ENCODE results near the gene LRRC73.
A peak's percentile ranks its signal among the peaks of the same experiment; 100 is the strongest.
"Not testable (repeated sequence)": the region's sequence is repeated elsewhere in the genome, so short reads cannot be mapped to it uniquely, and the experiment has no call there.

Gene LRRC73

DNA sequence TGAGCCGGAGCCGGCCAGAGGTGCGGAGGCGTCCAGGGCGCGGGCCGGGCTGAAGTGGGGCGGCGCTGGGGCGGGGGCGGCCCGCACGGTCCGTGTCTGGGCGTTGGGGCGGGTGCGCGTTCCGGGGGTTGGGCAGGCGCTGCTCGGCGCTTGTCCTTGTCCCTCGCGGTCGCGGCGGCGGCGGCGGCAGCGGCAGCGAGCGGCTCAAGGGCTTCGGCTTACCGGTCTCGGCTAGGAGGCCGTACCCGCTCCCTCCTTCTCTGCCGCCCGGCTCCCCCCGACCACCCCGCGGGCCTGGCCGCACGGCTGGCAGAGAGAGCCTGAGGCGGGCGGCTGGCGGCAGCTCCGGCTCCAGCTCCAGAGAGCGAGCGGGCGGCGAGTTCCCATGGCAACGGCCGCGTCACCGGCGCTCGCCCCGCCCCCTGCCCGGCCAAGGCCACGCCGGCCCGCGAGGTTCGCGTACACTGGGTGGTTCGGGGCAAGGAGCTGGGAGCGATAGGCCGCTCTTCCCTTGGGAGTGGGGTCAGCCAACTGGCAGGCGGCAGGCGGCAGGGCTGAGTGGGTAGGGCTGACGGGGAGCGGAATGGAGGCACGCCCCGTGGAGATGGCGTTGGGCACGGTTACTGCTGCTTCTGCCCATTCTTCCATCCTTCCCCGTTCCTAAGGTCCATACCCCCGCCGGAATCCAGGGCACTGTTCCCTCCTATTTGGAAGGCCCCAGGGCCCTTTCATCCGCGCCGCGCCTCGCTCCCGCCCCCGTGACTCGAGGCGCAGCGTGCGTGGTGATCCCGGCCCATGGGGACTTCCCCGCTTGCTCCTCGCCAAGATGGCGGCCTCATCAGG, at the start of gene LRRC73:
TSS of gene LRRC73 (minus strand) at position 363 of the 843 bp plus-strand sequence. CDS start 561 bp downstream, outside the sequence.
- DNase-seq, result peak; percentile 65

DNA sequence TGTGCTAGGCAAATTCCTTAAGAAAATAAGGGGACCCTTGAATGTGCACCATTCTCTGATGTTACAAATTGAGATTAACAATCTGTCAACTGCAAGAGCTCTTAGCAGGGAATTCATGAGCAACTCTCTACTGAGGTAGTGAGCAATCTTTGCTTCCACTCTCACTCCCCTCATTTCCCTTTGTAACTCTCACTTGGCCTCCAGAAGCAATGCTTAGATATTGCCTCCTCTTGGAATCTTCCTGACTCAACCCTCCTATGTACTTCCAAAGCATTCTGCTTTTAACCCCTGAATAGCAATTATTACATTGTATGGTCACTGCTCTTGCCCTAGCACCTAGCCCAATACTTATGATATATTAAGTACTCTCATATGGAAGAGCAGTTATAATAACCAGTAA, 49.2 kb upstream of the LRRC73 start:
- DNase-seq, result no peak

GRCh38 chr6:43557620-43558019, 47.5 kb upstream of the LRRC73 start:
- DNase-seq, result not testable (repeated sequence)

DNA sequence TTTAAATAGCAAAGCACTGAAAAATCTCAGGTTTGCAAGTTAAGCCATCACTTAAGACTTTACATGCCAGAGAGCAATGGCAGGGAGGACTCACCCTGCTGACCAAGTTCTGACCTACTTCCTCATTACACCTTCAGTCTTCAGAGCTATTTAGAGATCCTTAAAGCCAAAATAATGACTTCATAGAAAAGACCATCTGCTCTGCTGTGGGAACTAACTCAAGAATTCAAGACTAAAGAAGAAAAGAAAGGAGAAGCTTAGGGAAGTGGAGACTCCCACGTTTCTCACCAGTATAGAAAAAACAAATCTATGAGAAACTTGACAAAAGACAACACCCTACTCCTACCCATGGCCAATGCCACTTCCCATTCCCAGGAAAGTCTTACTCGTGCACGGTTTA, 37.1 kb upstream of the LRRC73 start:
- no peak for DNase-seq

DNA sequence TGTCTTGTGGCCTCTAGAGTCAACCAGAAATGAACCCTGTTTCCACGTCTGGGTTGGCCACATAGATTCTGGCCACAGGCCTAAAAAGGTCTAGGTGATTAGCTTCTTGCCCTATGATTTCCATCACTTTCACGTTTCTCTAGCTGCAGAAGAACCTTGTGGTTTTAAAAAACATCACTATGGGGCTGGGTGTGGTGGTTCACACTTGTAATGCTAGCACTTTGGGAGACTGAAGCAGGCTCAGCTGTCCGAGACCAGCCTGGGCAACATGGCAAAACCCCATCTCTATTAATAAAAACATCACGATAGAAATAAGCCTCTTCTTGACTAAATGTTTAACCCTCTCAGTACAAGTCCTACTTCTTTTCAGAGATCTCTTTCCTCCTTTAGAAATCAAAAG, 34.3 kb upstream of the LRRC73 start:
- DNase-seq, result no peak

GRCh38 chr6:43541774-43542471, 31.8 kb upstream of the LRRC73 start:
- no peak for DNase-seq

- DNase-seq, result no peak
Measured at GRCh38 chr6:43540507-43540906, 30.4 kb upstream of the LRRC73 start.

DNA sequence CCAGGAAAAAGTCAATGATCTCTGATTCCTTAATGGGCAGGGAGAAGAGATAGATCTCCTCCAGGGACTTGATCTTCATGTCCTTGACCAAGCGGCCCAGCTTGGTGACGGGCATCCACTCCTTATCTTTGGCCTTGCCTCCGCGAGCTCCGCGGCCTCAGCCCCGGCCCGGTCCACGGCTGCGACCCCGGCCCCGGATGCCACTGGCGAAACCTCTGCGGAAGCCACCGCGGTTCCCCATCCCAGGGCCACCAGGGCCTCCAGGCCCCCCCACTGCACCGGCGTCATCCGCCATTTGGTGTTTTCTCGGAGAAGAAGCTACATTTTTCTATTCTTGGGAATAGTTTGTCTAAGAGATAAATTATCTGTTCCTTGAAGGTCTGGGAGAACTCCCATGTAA, 29.3 kb upstream of the LRRC73 start:
- not testable (repeated sequence) for DNase-seq

DNA sequence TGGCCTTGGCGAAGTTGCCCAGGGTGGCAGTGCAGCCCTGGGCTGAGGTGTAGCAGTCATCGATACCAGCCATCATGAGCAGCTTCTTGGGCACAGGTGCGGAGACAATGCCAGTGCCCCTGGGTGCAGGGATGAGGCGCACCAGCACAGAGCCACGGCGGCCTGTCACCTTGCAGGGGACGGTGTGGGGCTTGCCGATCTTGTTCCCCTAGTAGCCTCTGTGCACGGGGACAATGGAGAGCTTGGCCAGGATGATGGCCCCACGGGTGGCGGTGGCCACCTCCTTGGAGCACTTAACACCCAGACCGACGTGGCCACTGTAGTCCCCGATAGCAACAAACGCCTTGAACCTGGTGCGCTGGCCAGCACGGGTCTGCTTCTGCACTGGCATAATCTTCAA, 28.8 kb upstream of the LRRC73 start:
- DNase-seq, result not testable (repeated sequence)

DNA sequence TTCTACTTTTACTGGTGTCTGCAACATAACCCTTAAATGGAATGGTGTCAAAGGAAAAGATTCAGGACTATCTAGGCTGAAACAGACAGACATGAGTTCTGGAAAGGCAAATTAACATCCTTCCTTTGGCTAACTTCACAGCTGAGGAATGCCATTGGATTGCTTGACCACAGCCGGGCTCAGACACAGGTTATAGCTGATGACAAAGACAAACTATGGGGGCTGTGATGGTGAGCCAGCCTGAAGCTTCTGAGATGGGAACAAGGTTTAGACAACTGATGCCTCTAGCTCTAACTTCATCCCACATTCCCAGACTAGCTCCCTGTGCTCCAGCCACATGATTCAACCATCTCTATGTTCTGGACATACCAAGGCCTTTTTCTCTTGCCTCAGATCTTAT, 22.1 kb upstream of the LRRC73 start:
- DNase-seq, result no peak

DNA sequence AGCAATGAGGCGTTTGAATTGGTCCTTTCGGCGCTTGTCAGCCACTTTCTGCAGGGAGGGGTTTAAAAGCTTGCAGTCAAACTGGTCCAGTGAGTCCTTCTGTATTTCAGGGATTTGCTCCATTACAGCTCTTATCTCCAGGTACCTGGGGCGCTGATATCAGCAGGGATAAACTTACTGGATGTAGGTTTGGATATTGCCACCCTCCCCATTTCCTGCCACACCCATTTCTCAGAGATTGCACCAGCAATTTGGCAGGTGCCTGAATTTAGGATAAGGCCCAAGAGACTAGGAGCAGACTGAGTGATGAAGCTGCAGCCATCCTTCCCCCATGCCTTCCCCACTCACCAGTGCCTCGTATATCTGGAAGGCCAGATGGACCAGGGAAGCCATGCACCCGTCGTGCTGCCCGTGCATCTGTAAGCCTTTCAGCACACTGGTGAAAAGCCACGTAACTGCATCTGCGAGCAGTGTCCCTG, 14.4 kb upstream of the LRRC73 start:
- no peak for DNase-seq

DNA sequence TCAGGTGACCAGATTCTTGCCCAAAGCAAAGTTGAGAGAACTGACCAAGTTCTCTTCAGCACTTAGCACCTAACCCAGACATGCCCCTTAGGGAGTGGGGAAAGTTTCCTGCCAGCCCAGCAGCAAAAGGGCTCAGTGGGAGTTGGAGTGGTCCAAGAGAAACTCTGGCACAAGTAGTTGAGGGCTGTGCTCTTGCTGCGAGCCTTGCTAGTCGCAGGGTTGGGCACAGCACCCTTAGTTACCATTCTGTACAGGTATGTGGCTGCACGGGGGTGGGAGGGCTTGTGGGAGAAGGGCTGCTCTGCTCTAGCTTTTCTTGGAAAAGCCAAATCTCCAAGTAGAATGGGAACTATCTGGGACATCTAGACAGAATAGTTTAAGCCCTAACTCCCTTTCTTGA, 13.1 kb upstream of the LRRC73 start:
- no peak for DNase-seq

GRCh38 chr6:43522547-43523261, 12.6 kb upstream of the LRRC73 start:
- no peak for DNase-seq

DNA sequence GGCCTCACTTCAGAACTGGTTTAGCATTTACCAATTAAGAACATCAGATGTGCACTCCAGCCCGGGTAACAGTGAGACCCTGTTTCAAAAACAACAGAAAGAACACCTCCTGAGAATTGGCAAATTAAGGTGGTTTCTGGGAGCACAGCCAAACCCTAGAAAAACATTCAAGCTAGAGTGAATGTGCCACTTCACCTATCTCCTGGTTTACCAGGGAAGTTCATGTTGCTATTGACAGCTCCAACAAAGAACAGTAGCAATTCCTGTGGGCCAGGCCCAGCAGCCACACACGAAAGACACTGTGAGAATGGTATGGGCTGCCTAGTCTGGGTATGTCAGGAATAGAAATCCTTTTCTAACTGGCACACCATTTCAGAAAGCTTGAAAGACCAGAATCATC, 11.7 kb upstream of the LRRC73 start:
- no peak for DNase-seq

DNA sequence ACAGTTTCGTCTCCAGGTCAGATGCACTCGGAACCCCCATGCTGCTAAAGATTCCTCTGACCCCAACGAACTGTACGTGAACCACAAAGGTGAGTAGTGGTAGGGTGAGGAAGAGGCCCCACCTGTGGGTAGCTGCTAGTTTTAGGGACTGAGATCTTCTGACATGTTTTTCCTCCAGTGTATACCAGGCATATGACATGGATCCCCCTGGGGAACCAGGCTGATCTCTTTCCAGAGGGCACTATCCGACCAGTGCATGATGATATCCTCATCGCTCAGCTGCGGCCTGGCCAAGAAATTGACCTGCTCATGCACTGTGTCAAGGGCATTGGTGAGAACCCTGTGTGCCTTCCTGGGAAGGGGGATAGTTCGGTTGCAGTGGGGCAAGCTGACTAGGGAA, 10.0 kb upstream of the LRRC73 start:
- DNase-seq, result no peak

DNA sequence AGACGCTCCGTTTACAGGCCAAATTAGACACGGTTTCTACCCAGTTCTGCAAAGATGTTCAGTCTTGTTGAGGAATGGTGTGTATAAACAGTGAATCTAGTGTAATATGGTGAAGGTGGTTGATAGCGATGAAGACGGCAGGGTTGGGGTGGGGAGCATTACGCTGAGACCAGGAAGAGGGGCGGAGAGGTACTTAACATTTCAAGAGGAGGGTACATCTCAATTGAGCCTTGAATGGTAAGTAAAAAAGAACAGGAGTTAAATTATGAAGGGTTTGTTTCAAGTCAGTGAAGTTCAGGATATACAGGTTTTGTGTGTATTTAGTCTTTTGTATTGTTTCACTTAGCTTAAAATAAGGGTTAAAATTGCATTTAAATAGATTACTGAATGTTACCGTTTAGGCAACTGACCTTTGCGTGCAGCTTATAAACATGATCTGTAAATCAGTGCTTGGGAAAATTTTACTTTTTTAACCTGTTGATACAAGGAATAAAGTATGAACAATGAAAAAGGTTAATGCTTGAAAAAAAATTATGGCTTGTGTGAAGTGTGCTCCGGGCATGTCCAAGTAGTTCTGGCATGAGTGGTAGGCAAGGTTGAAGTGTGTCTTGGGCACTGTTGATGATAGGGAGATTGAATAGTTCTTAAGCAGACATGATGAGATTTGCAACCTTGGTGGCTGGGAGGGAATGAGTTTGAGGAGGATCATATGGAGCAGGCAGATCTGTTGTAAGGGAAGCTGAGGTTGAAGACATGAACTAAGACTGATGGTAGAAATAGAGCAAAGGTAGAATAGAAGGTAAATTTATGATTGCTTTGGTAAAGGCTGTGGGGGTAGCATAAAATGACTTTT, 7.6 kb upstream of the LRRC73 start:
- DNase-seq, result no peak

GRCh38 chr6:43516697-43517504, 6.8 kb upstream of the LRRC73 start, which contains the start of the genes POLR1C and YIPF3:
TSS of gene POLR1C (plus strand) at chr6:43517089. CDS start at chr6:43517110, 21 bp downstream.
TSS of gene YIPF3 (minus strand) at chr6:43516926. CDS start at chr6:43516807, 119 bp downstream.
- DNase-seq, result peak; percentile 95

GRCh38 chr6:43516367-43516696, 6.2 kb upstream of the LRRC73 start:
- DNase-seq, result no peak

DNA sequence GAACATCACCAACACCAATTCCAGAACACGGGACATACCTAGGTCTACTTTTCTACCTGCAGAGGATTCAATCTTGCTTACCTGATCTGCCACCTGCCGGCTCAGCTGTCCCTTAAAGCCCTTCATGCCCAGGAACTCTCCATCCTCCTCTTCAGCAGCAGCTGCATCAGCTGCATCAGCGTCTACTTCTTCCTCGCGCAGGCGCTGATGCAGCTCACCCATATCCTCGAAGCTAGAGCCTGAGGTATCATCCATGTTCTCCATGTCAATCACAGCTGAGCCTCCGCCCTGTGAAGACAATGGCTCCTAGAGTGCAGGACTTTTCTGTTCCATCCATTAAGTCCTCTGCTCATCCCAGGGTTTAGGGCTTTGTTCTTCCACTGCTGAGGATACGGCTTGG, 5.7 kb upstream of the LRRC73 start:
- no peak for DNase-seq

GRCh38 chr6:43511824-43512415, 1.8 kb upstream of the LRRC73 start:
- DNase-seq, result no peak

DNA sequence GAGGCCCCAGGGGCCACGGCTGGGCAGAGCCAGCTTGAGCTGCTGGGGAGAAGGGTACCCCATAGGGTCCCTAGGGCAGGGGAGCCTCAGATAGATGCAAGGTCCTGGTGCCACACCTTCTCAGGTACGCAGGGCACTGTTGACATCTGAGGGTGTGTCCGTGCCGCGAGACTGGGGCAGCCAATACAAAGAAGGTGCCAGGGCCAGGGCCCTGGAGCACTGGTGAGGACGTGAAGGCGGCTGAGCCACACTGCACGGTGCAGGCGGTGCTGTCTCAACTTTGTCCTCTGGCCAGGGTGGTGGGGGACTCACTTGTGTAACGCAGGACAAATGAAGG, 649 bp upstream of the LRRC73 start:
- DNase-seq, result no peak
